Measurements from ENCODE around the gene MFSD6.

MFSD6 gene

DNA sequence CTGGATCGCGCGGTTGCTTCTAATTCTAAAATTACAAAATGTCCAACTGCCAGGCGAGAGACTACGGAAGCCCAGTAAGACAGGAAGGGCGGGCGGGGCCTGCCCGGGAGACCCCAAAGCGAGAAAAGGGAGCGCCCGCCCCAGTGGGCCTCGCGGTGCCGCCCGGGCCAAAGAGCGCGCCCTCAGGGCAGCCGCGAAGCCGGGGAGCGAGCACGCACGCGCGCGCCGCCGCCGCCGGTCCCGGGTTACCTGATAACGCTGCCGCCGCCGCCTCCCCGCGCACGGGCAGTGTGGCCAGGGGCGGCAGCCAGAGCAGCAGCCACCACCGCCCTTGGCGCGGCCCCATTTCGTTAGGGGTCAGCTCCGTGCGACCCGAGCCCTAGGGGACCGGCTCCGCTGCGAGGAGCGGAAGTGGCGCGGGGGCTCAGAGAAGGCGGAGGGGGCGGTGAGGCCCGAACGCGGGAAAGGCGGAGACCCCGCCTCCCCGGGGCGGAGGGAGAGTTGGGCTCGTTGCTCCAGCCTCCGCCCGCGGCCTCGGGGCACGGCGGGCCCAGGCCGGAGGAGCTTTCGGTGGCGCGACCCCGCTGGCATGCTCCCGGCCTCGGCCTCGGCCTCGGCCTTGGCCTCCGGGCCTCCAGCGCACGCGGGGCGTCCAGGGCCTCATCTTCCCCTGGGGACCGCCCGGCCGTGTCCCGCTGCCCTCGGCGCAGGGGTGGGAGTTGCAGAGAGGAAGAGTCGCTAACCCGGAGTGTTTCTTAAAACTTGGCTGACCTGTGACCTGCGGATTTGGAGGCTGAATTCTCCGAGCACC is 126.4 kb downstream of the MFSD6 start, which contains the start of gene NEMP2 (continued):
- TF ChIP-seq ZIC2 (tag by site-specific recombination; IDR thresholded peaks at IDR 0.05) (peak; percentile 63; the same call in 1 of the 2 replicates), GLIS2 (tag by site-specific recombination; IDR thresholded peaks at IDR 0.05) (peak; percentile 90), ZNF138 (tag by site-specific recombination; IDR thresholded peaks at IDR 0.05; ENCODE audit: borderline replicate concordance) (no peak), FEZF1 (tag by site-specific recombination; IDR thresholded peaks at IDR 0.05) (no peak), ZSCAN23 (tag by site-specific recombination; IDR thresholded peaks at IDR 0.05) (no peak), ZNF776 (tag by site-specific recombination; IDR thresholded peaks at IDR 0.05; ENCODE audit: borderline replicate concordance) (no peak), ZNF23 (tag by site-specific recombination; IDR thresholded peaks at IDR 0.05; ENCODE audit: borderline replicate concordance) (no peak), ZNF549 (tag by site-specific recombination; IDR thresholded peaks at IDR 0.05) (no peak), ZNF184 (tag by site-specific recombination; IDR thresholded peaks at IDR 0.05) (no peak), SCRT2 (tag by site-specific recombination; IDR thresholded peaks at IDR 0.05) (no peak), ZNF510 (tag by site-specific recombination; IDR thresholded peaks at IDR 0.05; ENCODE audit: insufficient replicate concordance) (no peak), SCRT1 (tag by site-specific recombination; IDR thresholded peaks at IDR 0.05; ENCODE audit: borderline replicate concordance) (no peak), ZNF311 (tag by site-specific recombination; IDR thresholded peaks at IDR 0.05; ENCODE audit: borderline replicate concordance) (no peak), ZNF169 (tag by site-specific recombination; IDR thresholded peaks at IDR 0.05) (no peak), ZNF670 (tag by site-specific recombination; IDR thresholded peaks at IDR 0.05; ENCODE audit: low read depth) (no peak), IKZF3 (tag by site-specific recombination; IDR thresholded peaks at IDR 0.05) (no peak), ZNF629 (tag by site-specific recombination; IDR thresholded peaks at IDR 0.05) (no peak), ZNF140 (tag by site-specific recombination; IDR thresholded peaks at IDR 0.05) (no peak), ZNF654 (tag by site-specific recombination; IDR thresholded peaks at IDR 0.05; ENCODE audit: low read depth) (no peak), ZNF266 (tag by site-specific recombination; IDR thresholded peaks at IDR 0.05; ENCODE audit: low read depth) (no peak), ZNF544 (tag by site-specific recombination; IDR thresholded peaks at IDR 0.05) (no peak), ZNF558 (tag by site-specific recombination; IDR thresholded peaks at IDR 0.05) (no peak), GLI2 (tag by site-specific recombination; IDR thresholded peaks at IDR 0.05; ENCODE audit: borderline replicate concordance, low read depth) (no peak), ZNF302 (tag by site-specific recombination; IDR thresholded peaks at IDR 0.05; ENCODE audit: low read depth) (no peak), ZBTB48 (tag by site-specific recombination; IDR thresholded peaks at IDR 0.05) (peak; percentile 97), SP2 (tag by site-specific recombination; IDR thresholded peaks at IDR 0.05) (peak; percentile 78)
- TF ChIP-seq, protein P1, sequence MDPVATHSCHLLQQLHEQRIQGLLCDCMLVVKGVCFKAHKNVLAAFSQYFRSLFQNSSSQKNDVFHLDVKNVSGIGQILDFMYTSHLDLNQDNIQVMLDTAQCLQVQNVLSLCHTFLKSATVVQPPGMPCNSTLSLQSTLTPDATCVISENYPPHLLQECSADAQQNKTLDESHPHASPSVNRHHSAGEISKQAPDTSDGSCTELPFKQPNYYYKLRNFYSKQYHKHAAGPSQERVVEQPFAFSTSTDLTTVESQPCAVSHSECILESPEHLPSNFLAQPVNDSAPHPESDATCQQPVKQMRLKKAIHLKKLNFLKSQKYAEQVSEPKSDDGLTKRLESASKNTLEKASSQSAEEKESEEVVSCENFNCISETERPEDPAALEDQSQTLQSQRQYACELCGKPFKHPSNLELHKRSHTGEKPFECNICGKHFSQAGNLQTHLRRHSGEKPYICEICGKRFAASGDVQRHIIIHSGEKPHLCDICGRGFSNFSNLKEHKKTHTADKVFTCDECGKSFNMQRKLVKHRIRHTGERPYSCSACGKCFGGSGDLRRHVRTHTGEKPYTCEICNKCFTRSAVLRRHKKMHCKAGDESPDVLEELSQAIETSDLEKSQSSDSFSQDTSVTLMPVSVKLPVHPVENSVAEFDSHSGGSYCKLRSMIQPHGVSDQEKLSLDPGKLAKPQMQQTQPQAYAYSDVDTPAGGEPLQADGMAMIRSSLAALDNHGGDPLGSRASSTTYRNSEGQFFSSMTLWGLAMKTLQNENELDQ (tag by site-specific recombination; IDR thresholded peaks at IDR 0.05; ENCODE audit: low read depth): no peak
- TF ChIP-seq, protein P2, sequence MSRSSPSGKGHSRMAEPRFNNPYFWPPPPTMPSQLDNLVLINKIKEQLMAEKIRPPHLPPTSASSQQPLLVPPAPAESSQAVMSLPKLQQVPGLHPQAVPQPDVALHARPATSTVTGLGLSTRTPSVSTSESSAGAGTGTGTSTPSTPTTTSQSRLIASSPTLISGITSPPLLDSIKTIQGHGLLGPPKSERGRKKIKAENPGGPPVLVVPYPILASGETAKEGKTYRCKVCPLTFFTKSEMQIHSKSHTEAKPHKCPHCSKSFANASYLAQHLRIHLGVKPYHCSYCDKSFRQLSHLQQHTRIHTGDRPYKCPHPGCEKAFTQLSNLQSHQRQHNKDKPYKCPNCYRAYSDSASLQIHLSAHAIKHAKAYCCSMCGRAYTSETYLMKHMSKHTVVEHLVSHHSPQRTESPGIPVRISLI (tag by site-specific recombination; IDR thresholded peaks at IDR 0.05): no peak
- TF ChIP-seq, protein P3, sequence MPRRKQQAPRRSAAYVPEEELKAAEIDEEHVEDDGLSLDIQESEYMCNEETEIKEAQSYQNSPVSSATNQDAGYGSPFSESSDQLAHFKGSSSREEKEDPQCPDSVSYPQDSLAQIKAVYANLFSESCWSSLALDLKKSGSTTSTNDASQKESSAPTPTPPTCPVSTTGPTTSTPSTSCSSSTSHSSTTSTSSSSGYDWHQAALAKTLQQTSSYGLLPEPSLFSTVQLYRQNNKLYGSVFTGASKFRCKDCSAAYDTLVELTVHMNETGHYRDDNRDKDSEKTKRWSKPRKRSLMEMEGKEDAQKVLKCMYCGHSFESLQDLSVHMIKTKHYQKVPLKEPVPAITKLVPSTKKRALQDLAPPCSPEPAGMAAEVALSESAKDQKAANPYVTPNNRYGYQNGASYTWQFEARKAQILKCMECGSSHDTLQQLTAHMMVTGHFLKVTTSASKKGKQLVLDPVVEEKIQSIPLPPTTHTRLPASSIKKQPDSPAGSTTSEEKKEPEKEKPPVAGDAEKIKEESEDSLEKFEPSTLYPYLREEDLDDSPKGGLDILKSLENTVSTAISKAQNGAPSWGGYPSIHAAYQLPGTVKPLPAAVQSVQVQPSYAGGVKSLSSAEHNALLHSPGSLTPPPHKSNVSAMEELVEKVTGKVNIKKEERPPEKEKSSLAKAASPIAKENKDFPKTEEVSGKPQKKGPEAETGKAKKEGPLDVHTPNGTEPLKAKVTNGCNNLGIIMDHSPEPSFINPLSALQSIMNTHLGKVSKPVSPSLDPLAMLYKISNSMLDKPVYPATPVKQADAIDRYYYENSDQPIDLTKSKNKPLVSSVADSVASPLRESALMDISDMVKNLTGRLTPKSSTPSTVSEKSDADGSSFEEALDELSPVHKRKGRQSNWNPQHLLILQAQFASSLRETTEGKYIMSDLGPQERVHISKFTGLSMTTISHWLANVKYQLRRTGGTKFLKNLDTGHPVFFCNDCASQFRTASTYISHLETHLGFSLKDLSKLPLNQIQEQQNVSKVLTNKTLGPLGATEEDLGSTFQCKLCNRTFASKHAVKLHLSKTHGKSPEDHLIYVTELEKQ (tag by site-specific recombination; IDR thresholded peaks at IDR 0.05; ENCODE audit: borderline replicate concordance): no peak
- TF ChIP-seq, protein P4, sequence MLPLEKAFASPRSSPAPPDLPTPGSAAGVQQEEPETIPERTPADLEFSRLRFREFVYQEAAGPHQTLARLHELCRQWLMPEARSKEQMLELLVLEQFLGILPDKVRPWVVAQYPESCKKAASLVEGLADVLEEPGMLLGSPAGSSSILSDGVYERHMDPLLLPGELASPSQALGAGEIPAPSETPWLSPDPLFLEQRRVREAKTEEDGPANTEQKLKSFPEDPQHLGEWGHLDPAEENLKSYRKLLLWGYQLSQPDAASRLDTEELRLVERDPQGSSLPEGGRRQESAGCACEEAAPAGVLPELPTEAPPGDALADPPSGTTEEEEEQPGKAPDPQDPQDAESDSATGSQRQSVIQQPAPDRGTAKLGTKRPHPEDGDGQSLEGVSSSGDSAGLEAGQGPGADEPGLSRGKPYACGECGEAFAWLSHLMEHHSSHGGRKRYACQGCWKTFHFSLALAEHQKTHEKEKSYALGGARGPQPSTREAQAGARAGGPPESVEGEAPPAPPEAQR (tag by site-specific recombination; IDR thresholded peaks at IDR 0.05): no peak
- TF ChIP-seq, protein P5, sequence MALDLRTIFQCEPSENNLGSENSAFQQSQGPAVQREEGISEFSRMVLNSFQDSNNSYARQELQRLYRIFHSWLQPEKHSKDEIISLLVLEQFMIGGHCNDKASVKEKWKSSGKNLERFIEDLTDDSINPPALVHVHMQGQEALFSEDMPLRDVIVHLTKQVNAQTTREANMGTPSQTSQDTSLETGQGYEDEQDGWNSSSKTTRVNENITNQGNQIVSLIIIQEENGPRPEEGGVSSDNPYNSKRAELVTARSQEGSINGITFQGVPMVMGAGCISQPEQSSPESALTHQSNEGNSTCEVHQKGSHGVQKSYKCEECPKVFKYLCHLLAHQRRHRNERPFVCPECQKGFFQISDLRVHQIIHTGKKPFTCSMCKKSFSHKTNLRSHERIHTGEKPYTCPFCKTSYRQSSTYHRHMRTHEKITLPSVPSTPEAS (tag by site-specific recombination; IDR thresholded peaks at IDR 0.05): no peak
